Activated naive CD4-positive, alpha-beta T cell treated with anti-CD3 and anti-CD28 coated beads, Interleukin-2, amount 50 U/mL, for 72 hours (primary cell): ENCODE measurements around the gene SSTR3. TPM values are rescaled to one million over a fixed set of nuclear protein-coding genes. Genes with fewer than 3 reads are reported as not detected.

Source experiments
- ATAC-seq, 2 donors: fragments of 150-1000 bp; cut with Tn5 transposase; 2 replicates each; pipeline ENCODE4 v1.10.0; 2021; ENCODE audit warnings: mild to moderate bottlenecking in 2 of 2, moderate library complexity in 2 of 2
- DNase-seq, 2 donors: peaks; one replicate each; pipeline ENCODE4 v3.0.0; 2021 to 2022; ENCODE audit warnings: low spot score in 2 of 2
- H3K27ac Mint-ChIP-seq, 2 donors: one replicate each; pipeline ENCODE4 v1.8.0; 2022; ENCODE audit warnings: mild to moderate bottlenecking in 2 of 2, mixed read lengths in 2 of 2
- H3K36me3 Mint-ChIP-seq, 2 donors: one replicate each; pipeline ENCODE4 v1.8.0; 2022; ENCODE audit warnings: mixed read lengths in 2 of 2
- H3K9me3 Mint-ChIP-seq, 2 donors: one replicate each; pipeline ENCODE4 v1.8.0; 2022; ENCODE audit warnings: mixed read lengths in 2 of 2
- total RNA-seq, 2 donors: library from RNA; stranded (reverse); gene quantifications; one replicate each; pipeline ENCODE4 v1.2.3, GENCODE V29; 2022

The SSTR3 gene
- total RNA-seq, 2 donors from 2014 or later, result 5.2 to 28.1 TPM

DNA sequence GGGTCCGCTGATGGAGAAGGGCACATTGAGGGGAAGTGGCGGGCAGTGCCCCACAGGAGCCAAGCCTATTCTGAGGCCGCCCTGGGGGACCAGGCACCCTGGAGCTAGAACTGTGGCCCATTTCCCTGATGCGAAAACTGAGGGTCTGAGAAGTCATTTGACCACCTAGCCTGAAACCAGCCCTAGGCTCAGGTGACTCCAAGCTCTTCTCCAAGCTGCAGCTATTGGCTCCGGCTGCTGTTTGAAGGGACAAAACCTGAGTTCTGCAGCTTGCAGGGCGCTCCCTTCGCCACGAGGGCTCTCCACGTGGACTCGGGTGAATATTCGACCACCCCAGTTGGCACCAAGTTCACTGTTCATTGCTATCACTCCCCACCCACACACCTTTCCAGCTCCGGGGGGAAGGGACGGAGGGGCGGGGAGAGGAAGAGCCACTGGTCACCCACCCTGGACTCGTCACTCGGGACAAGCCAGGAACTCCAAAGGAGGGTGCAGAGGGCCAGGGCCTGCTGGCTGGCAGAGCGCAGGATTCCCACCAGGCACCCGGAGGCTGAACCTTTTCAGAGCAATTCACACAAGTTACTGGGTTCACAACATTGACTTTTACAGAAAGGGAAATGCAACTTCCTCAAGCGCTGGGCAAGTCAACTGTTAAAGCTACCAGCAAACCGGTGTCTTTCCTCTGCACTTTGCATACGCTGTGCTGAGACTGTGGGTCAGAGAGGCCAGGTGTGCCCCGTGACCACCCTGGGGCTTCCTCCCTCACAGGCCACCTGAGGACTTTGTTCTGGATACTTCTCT lies 32.8 kb upstream of the SSTR3 start:
- peaks cover 35% of the 10 kb centered on the region in 2 donors for H3K36me3 Mint-ChIP-seq
- no peaks in the 10 kb centered on the region for H3K9me3 Mint-ChIP-seq
- peak in 1 of 2 donors; percentile 54 for DNase-seq
- peak overlapping the region; percentile 78 to 96 for H3K27ac Mint-ChIP-seq
- no peak for ATAC-seq

DNA sequence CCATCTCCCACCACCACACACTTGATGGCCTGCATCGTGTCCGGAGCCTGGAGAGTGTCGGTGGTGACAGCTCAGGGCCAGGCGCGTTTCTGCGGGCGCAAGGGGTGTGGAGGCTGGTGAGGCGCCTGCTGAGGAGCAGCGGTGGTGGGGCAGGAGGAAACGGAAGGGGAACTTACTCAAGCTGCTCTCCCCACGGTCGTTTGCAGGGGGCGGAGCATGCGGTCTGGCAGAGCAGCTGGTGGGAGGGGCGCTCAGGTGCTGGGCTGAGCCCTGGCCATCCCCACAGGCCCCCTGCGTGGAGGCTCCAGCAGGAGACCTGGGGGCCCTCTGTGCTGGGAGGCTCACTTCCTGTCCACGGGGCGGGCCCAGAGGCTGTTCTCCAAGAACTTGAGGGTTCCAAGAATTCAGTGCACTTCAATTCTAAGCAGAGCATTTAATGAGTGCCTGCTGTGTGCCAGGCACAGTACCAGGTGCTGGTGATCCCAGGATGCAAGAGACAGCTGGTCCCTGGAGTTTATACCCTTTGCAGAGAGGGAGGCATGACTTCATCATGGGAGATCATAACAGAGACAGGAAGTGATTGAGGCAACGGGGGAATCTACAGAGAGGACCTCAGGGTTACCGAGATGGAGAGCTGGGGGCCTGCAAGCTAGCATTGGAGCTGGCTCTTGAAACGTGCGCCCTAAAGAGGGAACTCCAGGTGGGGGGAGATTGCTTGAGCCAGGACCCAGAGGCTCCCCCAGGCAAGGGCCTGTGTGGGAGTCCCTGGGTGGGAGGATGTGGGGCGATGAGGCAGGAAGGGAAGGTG lies 32.0 kb upstream of the SSTR3 start, which contains the start of gene RAC2:
Gene RAC2 (minus strand): TSS at position 156 of the 808 bp plus-strand sequence. CDS start 121 bp downstream, at position 35.
- DNase-seq, result peak; percentile 79 to 84
- Mint-ChIP-seq H3K9me3 (no peaks in the 10 kb centered on the region), H3K27ac (peak within 1 kb of the TSS; percentile 78 to 96), H3K36me3 (peaks cover 38 to 42% of the 10 kb centered on the region in 2 donors)
- peak; percentile 50 to 73 for ATAC-seq

DNA sequence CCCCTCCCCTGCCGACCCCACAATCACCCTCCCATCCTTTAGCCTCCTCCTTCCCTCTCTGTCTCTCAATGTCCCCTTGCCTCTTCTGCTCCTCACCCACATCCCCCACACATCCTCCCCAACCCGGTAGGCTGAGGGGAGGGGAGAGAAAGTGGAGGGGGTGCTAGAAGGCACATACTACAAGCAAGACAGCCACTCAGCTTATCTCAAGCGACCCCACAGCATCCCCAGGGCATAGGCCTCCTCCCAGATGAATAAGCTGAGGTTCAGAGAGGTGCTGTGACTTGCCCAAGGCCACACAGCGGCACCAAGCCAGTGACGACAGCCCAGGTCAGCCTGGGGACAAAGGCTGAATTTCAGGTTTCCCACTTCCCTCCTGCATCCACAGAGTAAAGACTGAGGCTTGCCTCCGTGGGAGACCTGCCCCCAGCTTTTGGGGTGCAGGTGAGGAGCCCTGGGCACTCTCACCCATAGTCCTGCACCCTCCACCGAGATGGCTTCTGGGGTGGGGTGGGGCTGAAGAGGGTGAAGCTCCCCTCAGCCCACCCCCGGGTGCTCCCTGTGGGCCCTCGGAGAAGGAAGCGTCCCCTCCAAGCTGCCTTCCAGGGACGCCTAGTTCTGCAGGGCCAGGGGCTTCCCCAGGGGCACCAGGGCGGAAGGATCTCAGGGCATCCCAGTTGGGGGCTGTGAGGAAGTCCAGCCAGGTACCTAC lies 31.3 kb upstream of the SSTR3 start:
- Mint-ChIP-seq H3K27ac (peak overlapping the region; percentile 78 to 96), H3K9me3 (no peaks in the 10 kb centered on the region), H3K36me3 (peaks cover 45 to 50% of the 10 kb centered on the region in 2 donors)
- peak in 1 of 2 donors; percentile 57 for DNase-seq
- peak in 1 of 2 donors; percentile 1 for ATAC-seq

DNA sequence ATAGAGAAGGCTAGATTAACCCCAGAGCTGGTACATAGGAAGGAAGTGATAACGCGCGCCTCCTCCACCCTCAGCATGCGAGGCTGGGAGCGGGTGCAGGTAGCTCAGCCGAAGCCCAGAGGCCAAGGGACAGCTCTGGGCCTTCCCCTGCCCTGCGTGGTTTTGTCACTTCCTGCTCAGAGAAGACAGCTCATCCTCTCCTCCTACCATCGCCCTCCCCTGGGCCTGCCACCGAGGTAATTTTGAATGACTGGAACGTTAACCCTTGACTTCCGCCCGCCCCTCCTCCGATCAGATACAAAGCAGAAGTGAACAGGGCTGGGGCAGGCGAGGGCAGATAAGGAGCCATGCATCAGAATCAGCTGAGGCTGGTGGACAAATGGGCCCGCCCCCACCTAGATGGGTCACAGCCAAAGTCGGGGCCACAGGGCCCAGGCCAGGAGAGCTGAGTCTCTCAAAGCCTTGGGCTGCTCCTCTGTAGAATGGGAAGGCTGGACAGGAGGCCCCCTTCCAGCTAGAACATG lies 30.2 kb upstream of the SSTR3 start:
- H3K27ac Mint-ChIP-seq, result peak overlapping the region; percentile 78 to 97
- DNase-seq, result peak; percentile 85 to 94
- no peaks in the 10 kb centered on the region for H3K9me3 Mint-ChIP-seq
- ATAC-seq, result peak; percentile 80 to 81
- peaks cover 56 to 61% of the 10 kb centered on the region in 2 donors for H3K36me3 Mint-ChIP-seq

DNA sequence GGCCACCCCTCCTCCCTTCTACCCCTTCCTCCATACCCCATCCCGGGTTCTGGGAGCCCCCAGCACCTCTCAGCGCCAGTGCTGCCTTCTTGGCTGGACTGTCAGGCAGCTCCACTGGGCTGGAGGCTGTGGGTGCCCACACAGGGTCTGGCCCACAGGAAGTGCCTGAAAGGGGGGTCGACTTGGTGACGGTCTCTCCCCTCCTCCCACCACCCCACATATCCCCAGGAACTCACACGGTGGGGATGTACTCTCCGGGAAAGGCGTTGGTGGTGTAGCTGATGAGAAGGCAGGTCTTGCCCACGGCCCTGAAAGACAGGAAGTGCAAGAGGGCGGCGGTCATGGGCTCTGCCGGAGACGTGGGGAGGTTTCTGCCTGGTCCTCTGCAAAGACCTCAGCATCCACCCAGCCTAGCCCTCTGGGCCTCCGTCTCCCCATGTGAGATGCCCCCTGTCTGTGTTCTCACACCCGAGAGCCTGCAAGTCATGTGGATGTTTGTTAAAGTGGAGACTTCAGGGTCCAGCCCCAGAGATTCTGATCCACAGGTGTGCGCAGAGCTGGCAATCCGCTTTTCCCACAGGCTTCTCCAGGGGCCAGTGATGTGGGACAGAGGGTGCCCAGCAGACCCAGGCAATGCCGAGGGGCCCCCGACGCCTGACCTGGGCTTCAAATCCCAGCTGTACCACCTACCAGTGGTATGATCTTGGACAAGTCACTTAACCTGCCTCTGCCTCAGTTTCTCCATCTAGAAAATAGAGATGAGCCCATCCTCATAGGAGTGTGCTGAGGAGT lies 29.3 kb upstream of the SSTR3 start:
- Mint-ChIP-seq H3K27ac (peak overlapping the region; percentile 78 to 97), H3K36me3 (peaks cover 65 to 69% of the 10 kb centered on the region in 2 donors), H3K9me3 (no peaks in the 10 kb centered on the region)
- DNase-seq (peak in 1 of 2 donors; percentile 62), ATAC-seq (no peak)

DNA sequence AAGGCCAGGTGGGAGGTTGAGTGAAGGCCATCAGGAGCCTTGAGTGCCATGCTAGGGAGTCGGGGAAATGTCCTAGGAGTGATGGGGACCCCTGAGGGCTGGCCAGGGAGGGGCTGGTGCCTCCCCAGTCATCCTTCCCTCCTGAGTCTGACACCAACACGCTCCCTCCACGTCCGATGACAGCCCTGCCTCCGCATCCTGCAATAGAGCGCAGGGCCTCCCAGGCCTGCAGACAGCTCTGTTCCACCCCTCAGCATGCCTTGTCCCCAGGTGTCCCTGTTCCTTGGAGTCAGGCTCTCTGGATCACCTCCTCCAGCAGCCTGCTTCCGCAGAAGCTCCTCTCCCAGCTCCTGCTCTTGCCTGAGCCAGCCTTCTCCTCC lies 28.7 kb upstream of the SSTR3 start:
- Mint-ChIP-seq H3K27ac (peak overlapping the region; percentile 78 to 97), H3K36me3 (peaks cover 72 to 75% of the 10 kb centered on the region in 2 donors), H3K9me3 (no peaks in the 10 kb centered on the region)
- DNase-seq (no peak), ATAC-seq (no peak)

DNA sequence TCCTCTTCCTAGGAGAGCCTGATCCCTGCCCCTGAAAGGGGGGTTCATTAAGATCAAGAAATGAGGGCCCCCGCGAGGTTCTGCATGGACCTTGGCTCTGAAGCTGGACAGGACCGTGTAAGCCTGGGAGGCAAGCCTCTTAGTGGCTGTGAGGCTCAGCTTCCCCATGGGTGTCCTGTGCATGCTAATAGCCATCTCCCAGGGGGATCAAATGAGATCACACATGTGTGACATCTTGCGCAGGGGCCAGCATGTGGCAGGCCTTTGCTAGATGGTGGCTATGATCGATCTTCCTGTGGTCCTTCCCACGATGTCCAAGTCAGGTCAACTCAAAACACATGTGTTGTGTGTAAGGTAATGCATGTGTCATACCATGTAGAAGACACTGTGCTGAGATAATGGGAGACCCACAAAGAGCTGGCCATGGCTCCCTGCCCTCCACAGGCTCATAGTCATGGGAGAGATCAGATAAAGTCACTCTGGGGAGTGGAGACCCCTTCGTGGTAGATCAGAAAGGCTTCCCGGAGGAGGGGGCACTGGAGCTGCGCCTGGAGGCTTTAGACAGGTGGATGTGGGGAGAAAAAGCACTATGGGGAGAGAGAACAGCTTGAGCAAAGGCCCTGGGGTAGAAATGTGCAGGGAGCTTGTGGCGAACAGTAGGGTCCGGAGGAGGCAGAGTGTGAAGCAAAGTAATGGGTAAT lies 28.1 kb upstream of the SSTR3 start:
- DNase-seq (no peak), ATAC-seq (no peak)
- Mint-ChIP-seq H3K27ac (peak overlapping the region; percentile 78 to 97), H3K36me3 (peaks cover 77 to 80% of the 10 kb centered on the region in 2 donors), H3K9me3 (no peaks in the 10 kb centered on the region)

DNA sequence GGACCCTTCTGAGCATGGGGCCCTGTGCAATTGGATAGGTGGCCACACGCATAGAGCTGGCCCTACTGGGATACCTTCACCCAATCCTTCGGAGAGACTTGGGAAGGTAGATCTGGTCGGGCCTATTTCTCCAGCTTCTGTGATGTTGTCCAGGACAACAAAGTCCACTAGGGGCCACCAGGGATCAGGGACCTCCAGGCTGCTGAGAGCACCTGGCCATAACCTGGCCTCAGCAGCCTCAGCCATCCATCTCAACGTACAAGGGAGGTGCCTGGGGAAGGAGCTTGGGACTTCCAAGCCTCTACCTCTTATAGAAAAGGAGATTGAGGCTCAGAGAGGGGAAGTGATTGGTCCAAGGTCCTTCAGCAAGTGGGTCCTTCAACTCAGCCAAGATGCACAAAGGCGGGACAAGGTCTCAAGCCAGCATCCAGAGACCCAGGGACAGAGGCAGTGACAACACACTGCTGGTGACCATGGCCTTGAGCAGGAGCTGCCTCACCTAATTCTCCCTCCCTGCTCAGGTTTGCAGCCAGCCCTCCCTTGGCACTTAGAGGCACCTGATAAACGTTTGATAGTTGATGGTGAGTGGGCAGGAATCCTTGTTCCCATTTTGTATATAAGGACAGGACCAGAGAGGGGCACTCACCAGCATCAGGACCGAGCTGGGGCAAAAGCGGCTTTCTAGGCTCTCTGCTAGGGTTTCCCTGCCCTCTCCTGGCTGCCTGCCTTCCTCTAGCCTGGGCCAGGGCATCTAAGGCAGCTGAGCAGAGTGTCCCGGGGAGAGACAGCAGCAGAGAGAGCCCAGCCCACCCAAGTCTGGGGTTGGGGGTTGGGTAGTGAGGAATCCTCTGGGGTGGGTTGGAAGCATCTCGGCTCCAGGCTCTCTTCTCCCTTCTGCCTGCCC lies 27.3 kb upstream of the SSTR3 start:
- DNase-seq, result peak in 1 of 2 donors; percentile 56
- no peak for ATAC-seq
- H3K36me3 Mint-ChIP-seq, result peaks cover 83 to 85% of the 10 kb centered on the region in 2 donors
- H3K27ac Mint-ChIP-seq, result peak overlapping the region in 1 of 2 donors; percentile 78
- H3K9me3 Mint-ChIP-seq, result no peaks in the 10 kb centered on the region

DNA sequence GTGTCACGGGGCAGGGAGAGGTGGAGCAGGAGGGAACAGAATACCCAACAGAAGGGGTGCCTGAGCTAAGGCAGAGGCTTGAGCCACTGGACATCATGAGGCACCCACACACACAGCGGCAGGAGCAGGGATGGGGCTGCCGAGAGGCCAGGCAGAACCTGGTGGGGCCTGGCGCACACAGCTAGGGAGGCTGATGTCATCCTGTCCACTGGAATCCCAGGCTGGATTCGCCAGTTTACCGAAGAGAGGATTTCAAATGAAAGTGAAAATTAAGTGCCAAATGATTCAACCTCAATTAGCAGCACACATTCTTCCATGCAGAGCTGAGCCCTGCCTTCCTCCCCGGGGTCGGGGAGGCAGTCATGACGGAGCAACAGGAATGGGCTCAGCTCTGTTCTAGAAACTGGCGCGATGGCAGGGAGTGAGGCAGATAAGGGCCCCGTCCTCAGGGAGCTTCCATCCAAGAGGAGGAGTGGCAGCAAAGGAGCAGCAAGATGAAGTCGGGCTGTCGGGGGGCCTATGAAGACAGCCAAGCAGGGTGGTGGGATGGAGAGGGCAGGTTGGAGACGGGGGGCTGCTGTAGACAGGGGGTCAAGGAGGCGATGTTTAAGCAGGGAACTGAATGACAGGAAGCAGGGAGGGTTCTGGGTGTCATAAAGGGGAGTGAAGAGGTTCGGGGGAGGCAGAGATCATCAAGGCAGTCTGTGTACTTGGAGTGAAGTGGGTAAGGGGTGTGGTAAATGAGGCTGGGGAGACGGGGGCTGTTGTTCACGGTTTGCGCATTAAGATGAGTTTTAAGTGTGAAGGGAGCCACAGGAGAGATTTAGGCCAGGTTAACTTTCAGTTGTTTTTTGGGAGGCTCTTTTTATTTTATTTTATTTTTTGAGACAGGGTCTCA lies 25.3 kb upstream of the SSTR3 start:
- no peaks in the 10 kb centered on the region for H3K9me3 Mint-ChIP-seq
- peak in 1 of 2 donors; percentile 57 for DNase-seq
- peaks cover 72 to 90% of the 10 kb centered on the region in 2 donors for H3K36me3 Mint-ChIP-seq
- ATAC-seq, result no peak
- peak overlapping the region; percentile 78 to 96 for H3K27ac Mint-ChIP-seq

DNA sequence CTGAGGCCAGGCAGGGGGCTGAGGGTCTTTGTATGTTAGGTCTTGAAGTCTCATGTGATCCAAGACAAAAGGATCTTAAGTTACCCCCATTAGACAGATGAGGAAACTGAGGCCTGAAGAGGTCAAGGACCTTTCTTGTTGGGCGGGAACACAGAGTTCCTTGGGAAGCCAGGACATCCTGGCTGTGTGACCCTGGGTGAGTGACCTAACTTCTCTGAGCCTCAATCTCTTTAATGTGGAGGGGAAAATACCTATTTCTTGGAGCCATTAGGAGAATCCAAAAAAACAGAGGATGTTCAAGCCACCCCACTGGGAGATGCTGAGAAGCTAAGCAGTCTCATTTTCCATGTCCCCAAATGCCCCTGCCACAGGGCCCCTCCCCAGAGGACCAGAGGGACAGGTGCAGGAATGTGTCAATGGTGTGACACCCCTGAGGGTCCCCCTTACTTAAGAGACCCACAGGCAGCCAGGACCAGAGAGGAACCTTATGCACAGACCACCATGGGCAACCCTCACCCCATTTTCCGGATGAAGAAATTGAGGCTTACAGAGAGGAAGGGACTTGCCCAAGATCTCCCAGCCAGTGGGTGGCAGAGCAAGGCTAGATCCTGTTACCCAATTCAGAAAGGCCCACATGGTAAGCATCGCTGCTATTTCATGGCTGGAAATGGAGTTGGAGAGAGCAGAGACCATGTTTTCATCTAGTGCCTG lies 23.8 kb upstream of the SSTR3 start:
- peaks cover 57 to 80% of the 10 kb centered on the region in 2 donors for H3K36me3 Mint-ChIP-seq
- H3K9me3 Mint-ChIP-seq, result no peaks in the 10 kb centered on the region
- peak in 1 of 2 donors; percentile 50 for DNase-seq

DNA sequence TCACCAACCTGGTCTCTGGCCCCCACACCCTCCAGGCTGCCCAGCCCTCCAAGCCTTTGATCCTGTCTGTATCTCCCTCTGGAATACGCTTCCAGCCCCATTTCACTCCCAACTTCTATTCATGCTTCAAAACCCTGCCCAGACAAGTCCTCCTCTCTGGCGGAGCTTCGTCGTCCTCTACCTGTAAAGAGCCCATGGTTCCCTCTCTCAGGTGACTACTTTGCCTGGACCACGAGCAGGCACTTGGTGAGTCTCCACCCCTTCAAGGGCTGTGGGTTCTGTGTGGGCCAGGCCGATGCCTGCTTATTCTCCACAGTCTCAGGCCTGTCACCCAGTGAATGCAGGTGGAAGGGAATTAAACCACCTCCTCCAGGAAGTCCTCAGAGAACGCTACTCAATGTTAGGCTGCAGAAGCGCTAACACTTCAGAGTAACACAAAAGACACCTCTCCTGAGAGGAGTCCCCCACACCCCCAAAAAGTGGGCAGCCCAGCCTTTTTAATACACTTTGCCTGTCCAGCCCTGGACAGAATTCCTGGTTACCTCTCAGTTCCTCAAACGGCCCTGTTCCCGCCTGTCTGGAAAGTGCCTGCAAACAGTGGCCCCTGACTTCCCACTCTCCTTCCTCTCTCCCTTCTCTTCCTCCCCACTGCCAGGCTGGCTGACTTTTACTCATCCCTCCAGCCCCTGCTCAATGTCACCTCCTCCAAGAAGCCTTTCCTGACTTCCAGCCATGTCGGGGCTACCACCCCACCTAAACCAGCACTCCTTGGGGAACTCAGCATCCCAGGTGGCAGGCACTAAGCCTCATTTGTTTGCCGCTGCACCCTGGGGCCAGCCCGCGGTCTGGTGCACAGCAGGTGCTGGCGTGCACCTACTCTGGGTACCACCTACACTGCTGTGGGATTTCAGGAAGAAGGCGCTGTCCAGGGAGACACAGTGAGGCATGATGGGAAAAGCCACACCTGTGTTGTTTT lies 22.7 kb upstream of the SSTR3 start:
- H3K36me3 Mint-ChIP-seq, result peaks cover 47 to 70% of the 10 kb centered on the region in 2 donors
- no peaks in the 10 kb centered on the region for H3K9me3 Mint-ChIP-seq
- peak overlapping the region; percentile 78 to 98 for H3K27ac Mint-ChIP-seq
- ATAC-seq (no peak), DNase-seq (peak in 1 of 2 donors; percentile 54)

More for the DNA sequence above, 23.8 kb upstream of the SSTR3 start:
- H3K27ac Mint-ChIP-seq, result peak overlapping the region; percentile 78 to 98
- no peak for ATAC-seq
